HG02973 (cell line): Measurements from ENCODE around the gene INPP5A.

ENCODE experiments used
- ATAC-seq: cut with Tn5 transposase; IDR thresholded peaks from one replicate; pipeline ENCODE4 v1.9.1; 2021; ENCODE audit warnings: moderate library complexity; ENCODE audit not compliant: unreplicated experiment

The INPP5A gene

DNA sequence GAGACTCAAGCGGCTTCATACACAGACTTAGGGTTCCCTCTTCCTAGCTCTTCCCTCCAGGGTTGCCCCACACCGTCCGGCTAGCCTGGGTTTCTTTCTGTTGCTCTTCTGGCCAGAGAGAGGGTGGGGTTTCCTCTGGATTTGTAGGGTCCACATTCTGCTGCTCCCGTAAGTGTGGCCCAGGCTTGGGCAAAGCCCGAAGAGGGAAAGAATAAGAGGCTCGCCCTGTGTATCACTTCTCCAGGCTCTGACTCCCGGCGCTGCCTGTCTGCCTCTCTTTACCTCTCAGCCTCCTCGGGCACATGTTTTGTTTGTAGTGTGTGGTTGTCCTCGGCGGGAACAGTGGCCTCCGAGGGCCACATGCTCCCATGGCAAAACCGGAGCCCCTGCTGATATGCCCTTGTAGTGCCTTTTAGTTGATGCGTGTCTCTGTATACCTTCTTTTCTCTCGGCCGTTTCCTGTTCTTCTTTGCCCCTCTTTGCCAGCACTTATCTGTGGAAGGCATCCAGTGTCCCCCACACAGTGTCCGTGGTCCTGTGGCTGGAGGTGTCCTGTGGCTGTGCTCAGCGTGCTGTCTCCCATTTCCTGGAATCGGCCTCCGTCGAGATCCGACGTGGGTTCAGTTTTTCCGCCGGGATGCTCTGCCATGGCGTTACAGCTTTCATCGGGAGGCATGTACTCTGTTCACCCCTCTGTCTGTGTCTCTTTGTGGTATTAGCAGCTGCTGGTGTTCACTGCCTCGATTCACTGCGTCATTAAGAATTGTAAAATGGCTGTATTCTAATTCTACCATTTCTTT lies 102.9 kb downstream of the INPP5A start:
- no peak for ATAC-seq

DNA sequence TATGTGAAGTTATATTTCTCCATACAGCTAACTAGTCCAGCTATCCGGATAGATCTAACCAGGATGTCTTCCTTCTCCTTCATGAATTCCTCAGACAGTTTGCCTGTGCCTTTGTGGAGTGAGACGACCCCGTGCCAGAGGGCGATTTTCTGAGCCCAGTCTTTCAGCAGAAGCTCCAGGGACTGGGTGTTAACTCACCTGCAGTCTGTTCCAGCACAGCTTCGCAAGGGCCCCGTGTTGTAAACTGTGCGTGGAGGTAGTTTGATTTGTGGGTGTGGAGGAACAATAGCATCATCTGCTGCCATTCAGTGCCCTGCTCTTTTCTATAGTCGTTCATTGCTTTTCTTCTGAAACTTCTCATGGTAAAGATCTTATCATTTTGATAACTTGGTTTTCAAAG lies 103.8 kb downstream of the INPP5A start:
- ATAC-seq, result no peak

DNA sequence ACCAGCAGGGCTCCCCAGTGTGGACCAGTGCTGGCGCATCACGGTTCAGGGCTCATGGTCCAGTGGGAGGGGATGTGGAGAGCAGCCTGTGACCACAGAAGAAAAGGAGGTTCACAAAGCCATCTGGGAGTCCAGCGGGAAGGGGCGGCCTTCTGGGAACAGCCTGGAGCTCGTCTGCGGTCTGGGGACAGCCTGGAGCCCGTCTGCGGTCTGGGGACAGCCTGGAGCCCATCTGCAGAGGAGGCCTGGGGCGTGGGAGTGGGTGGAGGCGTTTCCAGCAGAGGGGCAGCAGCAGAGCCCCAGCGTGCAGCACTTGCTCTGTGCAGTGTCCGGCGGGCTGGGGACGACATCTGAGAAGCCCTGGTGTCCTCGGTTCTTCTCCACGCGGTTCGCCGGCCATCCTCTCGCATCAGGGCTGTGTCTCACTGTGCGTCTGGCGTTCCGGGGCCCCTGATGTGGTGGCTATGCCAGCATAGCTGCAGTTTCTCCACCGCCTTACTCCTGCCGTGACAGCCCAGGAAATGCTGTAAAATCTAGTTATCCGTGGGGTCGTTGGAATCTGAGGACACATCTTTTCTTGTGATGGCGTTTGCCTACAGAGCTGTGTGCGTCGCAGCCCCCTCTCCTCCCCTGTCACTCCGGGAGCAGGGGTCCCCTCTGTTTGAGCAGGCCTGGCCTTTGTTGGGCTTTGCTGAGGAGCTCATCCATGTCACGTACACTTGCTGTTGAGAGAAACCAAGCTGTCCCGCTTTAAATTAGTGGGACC lies 104.6 kb downstream of the INPP5A start:
- ATAC-seq, result no peak

DNA sequence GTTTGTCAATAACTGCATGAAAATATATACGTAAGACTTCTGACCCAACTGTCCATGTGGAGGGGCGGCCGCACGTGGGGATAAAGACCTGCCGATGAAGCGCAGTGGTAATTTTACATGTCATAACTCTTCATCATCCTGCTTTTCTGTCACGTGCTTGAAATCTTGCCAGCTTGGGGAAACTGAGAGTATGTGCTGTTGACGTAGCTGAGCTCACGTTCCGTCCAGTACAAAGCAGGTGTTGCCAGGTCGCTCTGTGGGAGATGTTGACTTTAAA lies 105.1 kb downstream of the INPP5A start:
- no peak for ATAC-seq

DNA sequence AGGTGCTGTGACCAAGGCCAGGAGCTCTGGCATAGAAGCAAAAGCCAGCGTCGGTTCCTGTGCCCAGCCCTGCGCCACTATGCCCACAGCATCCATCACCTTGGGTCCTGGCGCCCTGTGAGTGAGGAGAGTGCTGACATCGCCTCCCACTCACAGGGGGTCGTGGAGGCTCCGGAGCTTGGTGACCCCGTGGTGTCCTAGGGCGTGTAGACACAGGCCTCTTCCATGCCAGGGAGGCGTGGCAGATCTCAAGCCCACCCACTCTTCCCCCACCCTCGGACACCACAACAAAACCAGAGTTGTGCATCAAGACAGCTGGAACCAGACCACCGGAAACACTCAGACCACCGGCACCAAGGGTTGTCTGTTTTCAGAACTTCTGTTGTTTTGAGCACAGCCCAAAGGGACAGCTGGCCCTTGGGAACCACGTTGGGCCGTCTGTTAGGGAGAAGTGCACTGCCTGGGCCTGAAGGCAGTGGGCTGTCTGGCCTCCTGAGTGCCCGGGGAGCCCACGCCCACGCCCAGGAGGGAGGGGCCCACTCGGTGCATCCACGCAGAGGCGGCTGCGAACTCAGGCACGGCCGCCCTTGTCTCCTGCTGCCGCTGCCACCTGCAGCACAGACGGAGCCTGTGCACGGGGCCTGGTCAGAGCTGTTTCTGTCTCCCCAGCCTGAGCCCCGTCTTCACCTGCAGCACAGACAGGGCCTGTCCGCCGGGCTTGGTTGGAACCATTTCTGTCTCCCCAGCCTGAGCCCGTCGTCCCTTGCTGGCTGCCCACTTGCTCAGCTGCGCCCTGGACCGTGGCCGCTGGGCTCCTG lies 106.3 kb downstream of the INPP5A start:
- ATAC-seq, result no peak

DNA sequence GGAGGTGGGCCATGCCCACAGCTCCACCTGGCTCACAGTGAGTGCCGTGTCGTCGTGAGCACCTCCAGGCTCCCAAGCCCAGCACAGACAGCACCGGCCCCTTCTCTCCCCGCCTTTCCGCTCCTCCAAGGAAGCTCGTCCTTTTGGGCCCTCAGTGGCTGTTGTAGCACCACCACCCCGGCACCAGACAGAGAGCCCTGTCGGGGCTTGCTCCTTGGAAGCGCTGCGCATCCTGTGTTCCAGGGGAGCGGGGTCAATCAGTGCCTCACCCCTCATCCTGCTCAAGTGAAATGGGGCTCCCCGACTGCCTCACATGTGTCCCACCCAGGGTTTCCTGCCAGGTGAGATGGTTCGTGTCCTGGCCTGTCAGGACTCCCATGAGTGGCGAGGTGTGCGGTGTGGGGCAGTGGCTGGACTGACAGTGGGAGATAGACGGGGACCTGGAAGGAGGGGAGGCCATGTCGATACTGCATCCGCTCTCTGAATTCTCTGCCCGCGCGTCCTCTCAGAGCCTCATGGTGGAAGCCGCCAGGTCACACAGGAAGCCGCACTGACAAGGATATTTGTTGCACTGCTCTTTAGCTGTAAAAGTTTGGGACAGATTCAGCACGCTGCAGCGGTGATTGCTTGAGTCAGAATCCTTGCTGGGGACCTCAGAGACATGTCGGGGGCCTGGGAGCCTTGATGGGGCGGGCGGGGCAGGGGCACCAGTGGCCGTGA lies 107.1 kb downstream of the INPP5A start:
- ATAC-seq, result no peak

DNA sequence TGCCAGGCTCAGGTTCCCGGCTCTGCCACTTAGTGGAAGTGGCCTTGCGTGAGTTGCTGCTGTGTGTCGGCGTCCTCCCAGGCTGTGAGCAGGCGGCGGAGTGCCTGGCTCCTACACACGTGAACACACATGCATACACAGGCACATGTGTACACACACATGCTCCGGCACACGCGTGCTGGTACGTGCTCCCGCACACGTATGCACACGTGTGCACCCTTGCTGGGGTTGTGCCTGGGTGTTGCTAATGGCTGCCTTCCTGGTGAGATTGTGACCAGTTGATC lies 107.6 kb downstream of the INPP5A start:
- no peak for ATAC-seq

DNA sequence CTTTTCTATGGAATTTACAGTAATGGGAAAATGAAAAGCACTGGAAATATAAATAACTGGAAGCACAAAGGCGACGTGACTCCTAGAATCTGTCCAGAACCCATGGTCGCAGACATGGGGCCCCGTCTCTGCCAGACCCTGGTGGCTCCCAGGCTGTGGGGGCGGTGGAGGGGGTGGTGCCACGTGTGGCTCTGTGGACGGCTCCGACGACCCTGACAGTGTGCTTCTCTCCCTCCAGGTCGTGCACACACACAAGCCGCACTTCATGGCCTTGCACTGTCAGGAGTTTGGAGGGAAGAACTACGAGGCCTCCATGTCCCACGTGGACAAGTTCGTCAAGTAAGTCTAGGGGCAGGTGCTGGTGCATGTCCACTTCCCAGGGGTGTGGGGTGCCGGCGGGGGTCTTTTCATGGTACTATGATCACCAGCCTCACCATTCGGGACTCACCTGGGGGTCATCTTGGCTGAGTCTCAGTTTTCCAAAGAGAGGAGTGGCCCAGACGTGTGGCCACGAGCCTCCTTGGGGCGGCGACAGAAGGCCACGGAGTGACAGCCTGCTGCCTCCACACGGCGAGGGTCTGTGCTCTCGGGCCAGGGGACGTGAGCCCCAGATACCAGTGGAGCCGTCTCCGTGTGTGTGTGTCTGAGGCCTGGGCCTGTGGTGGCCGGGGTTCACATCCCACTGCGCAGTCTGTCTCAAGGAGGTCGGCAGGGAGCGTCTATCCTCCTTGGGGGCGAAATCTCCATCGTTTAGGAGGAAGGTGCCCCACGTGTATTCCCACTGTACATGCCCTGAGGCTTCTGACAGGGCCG lies 108.2 kb downstream of the INPP5A start:
- no peak for ATAC-seq

DNA sequence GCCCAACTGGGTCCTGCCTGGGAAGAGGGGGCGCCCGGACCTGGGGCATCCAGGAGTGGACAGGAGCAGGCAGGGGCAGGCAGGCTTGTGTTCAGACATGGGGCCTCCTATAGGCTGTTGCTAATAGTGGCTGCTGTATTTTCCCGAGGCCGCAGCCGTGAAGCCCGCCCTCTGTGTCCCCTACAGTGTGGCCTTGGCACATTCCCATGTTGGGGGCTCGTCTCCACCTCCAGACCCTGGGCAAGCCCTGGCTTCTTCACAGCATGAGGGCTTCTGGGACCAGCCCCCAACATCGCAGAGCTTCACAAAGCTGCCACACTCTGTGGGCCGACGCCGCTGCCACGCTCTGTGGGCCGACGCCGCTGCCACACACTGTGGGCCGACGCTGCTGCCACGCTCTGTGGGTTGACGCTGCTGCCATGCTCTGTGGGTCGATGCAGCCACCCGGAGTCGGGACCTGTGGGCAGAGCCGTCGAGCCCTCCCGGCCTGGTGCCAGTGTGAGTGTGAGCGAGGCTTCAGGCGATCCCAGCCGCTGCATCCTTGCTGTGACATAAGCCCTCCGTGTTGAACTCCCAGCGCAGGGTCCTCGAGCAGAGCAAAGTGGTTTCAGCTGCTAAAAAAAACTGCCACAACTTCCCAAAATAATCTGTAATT lies 109.0 kb downstream of the INPP5A start:
- no peak for ATAC-seq

DNA sequence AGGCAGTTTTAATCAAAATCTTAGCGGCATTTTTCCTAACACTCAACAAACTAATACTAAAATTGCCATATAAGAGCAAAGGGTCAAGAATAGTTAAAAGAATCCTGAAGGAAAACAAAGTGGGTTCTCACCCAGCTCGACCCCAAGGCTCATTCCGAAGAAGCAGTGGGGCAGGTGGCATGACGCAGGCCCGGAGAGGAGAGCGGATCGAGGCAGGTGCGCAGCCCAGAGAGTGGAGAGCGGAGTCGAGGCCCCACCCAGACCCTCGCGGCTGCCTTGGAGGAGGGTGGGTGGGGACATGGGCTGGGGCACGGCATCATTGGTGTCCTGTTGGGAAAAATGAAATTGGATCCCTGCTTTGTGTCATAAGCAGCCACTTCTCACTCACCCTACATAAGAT lies 109.8 kb downstream of the INPP5A start:
- no peak for ATAC-seq

DNA sequence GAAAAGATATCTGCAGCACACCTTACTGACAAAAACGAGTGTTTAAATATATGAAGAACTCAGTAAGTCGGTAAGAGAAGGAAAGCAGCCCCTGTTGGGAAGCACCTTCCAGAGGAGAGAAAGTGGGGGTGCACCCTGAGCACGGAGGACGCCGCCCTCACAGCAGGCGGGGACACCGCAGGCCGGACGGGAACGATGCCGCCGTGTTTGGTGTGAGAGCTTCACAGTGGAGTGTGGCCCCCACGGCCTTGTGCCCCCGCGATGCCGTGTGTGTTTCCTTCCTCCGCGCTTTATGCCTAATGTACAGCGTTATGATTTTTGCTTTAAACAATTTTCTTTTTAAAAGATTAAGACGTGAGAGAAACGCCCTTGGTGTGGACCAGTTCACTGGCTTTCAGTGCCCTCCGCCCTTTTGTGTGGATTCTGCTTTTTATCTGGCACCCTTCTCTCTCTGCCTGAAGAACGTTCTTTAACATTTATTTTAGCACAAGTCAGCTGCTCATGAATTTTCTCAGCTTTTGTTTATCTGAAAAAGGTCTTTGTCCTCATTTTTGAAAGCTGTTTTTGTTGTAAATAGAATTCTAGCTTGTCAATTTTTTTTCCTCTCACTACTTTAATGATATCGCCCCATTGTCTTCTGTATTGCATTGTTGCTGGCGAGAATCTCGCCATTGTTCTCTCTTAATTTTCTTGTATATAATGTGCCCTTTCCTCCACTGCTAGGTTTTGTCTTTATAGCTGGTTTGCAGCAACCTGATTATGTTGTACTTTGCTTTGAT lies 110.7 kb downstream of the INPP5A start:
- ATAC-seq, result no peak

DNA sequence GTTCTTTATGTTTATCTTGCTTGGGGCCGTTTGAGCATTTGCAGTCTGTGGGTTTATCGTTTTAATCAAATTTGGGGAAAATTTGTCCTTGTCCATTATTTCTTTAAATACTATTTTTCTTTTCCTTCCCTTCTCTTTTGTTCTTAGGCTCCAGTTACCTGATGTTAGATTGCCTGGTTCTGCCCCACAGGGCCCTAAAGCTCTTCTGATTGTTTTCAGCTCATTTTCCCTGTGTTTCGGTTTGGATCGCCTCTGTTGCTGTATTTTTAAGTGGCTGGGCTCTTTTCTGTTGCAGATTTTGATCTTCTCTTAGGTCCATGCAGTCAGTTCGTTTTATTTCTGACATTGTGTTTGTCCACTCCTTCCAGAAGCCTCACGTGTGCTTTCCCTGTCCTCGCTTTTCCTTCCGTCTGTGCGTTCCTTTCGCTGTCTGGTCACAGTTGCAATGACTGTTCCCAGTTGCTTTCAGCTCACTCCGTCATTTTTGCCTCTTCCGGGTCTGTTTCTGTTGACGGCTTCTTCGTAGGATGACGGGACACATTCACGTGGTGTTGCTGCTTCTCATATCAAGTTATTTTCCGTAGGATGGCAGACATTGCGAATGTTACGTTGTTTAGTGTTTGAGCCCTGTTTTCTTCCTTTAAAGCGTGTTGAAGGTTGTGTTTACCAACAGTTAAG lies 111.4 kb downstream of the INPP5A start:
- no peak for ATAC-seq

DNA sequence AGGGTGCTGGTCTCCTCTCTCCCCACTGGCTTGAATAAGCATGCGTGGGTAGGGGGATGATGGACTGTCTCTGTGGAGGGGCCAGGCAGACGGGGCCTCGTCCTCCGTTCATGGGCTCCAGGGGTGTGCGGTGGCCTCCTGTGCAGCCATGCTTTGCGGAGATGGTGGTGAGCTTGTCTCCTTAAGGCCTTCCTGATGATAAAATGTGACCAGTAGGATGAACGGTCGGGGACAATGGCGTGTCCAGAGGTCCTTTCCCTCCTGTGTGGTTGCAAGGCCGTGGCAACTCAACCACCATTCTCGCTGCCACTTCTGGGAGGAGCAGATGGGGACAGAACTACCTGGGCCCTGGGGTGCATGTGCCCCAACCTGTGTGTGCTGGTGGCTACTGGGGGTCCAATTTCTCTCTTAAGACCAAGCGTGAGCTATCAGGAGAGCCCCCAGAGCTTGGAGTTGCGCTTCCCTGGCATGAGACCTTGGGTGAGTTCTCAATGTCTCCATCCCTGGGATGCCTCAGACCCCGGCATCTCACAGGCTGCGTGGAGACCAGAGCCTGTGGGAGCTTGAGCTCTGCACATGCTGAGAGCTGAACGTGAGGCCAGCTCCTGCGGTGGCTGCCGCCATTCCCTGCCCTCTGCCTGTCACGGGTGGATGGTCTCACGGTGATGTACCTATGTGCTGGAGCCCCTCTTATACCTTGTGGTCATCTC lies 112.2 kb downstream of the INPP5A start:
- no peak for ATAC-seq

DNA sequence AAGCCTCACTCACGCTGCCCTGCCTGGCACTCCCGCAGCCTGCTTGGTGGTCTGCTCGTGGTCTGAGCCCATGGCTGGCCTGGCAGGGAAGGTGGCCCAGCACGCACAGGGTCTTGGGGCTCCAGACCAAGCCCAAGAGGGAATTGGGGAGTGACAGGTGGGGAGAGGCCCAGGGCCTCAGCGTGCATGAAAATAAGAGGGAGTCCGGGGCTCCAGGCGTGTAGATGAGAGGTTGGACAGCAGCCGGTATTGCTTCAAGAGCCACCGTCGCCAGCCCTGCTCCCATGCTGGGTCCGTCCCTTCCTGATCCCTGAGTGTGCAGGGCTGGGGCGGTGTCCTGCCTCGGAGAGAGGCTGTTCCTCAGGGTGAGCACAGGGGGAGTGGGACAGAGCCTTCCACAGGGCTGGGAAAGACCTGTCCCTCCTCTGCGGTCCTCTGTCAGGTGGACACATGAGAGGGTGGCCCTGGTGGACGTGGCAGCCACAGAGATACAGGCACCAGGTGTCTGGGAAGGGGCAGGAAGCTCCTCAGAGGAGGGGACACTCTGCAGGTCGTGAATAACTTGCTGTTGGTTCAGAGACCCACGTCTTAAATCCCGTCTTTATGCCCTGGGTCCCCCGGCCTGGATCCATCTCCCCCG lies 113.1 kb downstream of the INPP5A start:
- ATAC-seq, result no peak

DNA sequence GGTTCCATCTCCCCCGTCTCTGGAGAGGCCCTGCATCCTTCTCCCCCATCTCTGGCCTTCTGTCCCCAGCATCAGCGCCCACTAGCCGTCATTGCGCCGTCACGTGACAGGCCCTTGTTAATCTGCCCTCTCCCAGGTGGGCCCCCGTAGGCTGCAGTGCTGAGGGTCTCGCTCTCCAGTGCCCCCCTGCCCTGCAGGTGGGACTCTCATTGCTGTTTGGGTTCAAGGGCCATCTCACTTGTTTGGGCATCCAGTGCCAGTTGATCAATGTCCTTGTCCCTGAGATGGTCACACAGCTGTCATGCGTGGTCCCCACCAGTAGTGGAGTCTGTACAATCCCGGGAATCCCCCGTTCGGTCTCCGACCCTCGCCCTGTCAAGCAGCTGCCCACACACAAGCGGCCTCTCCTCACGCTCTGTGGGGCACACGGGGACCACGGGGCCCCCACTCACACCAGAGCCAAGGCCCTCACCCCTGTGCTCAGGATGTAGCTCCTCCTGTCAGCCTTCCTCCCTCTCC lies 114.0 kb downstream of the INPP5A start:
- ATAC-seq, result no peak

DNA sequence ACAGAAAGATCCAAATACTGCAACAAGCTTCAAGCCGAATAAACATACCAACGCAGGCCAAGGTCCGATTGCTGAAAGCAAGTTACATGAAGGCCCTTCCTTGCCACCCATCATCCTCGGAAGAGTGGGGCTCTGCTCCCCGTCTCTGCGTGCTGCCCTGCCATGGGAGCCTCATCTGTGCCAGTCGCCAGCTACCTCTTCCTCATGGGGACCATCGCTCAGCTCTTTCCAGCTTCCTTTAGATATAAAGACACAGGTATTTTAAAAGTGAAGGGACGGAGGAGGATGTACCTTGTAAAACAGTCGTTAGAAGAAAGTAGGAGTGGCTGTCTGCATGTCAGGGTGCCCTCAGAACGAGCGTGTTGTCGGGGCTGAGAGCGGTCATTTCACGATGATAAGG lies 114.9 kb downstream of the INPP5A start:
- no peak for ATAC-seq

DNA sequence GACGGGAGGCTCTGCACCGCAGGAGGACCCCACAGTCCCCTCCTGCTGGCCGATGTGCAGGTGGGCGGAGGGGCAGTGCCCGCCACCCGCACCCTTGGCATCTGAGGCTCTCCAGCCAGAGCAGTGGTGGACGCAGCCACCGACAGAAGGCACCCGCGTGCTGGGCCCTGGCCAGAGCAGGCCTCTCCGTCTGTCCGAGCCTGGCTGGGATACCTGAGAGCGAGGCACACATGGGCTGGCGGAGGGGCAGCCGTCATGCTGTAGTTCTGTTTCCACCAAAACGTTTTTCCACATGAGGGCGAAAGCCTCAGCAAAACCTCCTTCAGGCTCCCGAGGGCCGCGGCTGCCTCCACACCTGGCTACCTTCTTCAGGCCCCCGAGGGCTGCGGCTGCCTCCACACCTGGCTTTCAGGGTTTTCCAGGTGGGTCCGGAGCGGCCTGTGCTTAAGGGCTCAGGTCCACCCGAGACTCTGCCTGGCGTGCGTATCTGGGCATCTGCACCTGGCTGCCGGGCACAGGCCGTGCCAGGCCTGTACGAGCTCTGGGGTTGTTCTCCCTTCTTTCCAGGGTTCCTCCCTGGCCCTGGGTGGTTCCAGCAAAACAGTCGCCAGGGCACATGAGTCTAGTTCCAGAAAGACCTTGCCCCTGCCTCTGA lies 115.5 kb downstream of the INPP5A start:
- no peak for ATAC-seq
